NOMO-1 treated with dmso at 0.1 percent for 144 hours (cell line): ENCODE measurements around the gene SPATS2L.

Experiments
- DNase-seq: peaks from one replicate; lab custom pipeline; 2025; ENCODE audit not compliant: unreplicated experiment; lab: John Stamatoyannopoulos, UW

Gene SPATS2L

DNA sequence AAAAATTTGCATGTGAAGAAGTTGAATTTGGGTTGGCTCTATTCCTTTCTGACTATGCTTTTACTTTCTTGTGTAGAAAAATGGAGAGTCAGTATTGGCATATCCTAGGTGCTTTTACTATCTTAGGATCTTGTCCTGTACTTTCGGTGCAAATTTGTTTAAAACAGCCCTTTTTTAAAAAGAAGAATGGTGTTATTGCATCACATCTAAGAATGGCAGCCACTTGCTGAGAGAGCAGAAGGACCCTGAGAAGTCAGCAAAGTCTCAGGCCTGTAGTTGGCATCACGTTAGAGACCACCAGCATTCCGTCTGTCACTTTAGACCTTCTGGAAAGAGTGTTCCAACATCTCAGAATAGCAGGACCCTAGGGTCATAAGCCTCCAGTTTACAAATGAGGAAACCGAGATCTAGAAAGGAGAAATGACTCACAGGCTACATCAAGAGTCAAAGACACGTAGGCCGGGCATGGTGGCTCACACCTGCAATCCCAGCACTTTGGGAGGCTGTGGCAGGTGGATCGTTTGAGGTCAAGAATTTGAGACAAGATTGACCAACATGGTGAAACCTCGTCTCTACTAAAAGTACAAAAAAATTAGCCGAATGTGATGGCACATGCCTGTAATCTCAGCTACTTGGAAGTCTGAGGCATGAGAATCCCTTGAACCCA lies 42.5 kb downstream of the SPATS2L start:
- no peak for DNase-seq

- DNase-seq = no peak
Observed at GRCh38 chr2:200349868-200350267, 43.4 kb downstream of the SPATS2L start.

GRCh38 chr2:200350850-200351285 lies 44.4 kb downstream of the SPATS2L start:
- DNase-seq = no peak

- no peak for DNase-seq
Observed at GRCh38 chr2:200351815-200352214, 45.3 kb downstream of the SPATS2L start.

- DNase-seq = no peak
Observed at GRCh38 chr2:200352636-200353035, 46.1 kb downstream of the SPATS2L start.

DNA sequence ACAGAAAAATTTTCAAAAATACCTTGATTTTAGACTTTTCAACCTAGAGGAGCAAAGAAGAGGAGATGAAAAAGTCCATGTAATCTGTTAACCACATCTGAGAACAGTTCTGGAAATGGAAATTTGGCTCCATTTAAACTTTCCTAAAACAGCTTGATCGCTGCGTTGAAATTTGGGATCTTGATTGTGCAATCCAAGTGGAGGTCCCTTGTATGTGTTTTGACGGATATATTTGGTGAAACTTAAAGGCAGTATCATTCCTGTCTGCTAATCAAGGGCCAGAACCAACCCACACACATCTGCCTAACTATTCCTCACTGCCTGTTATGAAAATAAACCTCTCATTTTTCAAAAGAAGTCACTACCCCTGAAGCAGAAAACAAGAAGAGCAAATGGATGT lies 46.6 kb downstream of the SPATS2L start:
- DNase-seq = no peak

DNA sequence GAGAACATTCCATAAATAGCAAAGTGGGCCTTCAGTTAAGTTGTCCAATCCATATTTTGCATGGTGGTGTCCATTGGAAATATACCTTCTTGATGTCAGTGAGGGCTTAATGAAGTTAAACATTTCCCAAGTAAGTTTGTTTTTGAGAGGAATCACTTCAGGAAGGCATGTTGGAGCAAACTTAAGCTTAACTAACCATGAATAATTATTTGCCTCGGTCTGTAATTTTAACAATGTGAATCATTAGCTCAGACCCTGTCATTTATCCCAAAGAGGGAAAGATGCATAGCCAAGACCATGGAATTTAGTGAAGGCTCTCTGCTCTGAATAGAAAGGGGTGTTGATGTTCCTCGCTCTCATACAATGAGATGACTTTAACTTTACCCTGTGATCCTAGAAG lies 47.4 kb downstream of the SPATS2L start:
- no peak for DNase-seq

DNA sequence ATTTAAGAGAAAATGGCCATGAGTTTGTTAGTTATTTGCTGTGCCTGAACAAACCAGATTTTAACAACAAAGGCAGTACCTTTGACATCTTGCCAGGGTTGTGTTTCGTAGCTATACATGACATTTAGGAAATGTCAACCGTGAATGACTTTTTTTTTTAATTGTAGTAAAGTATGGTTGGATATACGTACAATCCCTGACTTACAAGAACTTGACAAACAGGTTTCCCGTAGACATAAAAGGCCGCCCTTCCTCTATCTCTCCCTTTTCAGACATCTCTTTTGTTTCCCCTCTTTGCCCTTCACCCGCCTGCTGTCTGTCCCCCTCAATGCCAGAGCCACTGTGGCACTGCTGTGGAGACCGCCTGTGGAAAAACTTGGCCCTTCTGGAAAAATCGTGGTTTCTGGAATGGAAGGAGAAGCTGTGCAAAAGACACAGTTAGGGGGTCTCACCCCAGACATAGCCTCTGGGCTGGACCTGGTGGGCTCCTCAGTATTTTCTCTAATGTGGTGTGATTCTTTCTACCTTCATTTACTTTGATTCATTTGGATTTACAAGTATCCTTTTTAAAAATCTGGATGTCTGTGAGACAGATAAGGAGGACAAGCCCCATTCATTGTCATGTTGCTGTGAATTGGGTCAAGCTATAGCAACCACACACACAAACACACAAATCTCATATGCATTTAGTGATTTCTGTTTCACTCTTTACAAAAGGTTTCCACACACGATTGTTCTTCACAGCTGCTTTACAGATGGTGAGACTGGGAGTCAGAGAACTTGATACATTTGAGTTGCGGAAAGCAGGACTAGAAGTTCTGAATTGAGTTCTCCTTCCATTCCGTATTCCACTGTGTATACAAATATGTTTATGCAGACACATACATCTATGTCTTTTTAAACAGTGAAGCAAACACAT lies 48.6 kb downstream of the SPATS2L start:
- DNase-seq = no peak

DNA sequence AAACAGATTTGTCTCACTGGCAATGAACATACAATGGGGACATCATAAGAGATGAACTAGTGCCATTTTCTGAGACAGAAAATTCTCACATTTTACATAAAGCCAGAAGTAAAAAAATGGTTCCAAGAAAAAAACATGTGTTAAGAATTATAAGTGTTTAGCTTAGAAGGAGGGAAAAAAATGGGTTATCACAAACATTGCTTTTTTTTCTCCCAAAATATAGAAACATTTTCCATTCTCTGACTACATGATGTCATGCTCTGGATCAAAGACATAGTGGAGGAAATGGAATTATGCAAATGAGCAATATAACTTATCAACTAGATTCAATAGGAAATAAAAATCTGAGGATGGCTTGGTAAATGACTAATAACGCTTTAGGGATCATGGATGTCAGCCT lies 49.8 kb downstream of the SPATS2L start:
- no peak for DNase-seq

DNA sequence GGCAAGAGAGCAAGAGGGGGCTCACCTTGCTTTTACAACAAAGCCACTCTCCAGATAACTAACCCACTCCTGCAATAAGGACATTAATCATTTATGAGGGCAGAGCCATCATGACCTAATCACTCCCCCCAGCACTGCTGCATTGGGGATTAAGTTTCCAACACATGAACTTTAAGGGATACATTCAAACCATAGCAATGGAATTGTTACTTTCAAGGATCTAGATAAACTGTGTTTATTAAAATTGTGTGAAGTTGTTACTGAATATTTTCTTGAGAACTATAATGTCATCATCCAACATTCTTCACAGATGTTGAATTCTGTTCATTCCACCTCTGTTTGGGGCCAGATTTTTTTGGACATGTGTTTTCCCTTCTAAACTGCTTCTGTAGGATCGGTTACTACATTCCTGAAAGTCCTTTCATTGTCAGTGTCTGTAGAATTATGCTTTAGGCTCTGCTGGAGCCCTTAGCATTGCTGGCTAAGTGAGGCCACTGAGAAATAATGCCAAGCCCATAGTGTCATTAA lies 50.4 kb downstream of the SPATS2L start:
- no peak for DNase-seq

GRCh38 chr2:200357845-200358244 lies 51.4 kb downstream of the SPATS2L start:
- no peak for DNase-seq

DNA sequence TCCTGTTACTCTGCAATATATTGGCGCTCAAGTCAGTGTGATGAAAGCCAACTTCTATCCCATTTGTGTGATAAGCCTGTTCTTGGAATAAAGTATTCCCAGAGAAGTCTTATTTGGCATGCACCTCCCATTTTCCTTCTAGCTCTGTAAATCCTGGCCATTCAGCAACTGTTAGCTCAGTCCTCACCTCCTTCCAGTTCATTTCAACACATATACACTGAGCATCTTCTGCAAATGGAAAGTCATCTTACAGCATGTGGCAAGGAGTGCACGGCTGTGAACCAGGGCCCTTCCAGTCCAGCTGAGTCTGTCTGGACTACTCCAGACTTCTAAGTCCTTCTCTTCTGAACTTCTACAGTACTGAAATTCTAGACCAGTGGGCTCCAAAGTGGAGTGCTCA lies 53.1 kb downstream of the SPATS2L start:
- DNase-seq = no peak

DNA sequence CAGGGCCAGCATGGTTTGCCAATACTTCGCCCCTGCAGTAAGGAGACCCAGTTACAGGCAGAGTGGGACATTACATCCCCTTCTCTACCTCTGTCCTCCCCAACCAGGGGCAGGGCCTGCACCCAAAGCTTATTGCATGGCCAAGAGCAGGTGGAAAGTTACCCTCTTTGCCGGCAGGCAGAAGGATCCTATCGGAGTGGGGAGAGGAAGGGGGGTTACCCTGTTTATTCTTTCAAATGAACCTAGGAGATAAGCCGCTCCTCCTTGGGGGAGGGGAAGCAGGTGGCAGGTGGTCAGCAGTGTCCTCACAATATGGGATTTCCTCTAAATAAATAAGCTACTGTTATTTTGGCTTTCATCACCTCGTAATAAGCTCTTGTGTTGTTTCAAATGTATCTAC lies 53.9 kb downstream of the SPATS2L start:
- no peak for DNase-seq

DNA sequence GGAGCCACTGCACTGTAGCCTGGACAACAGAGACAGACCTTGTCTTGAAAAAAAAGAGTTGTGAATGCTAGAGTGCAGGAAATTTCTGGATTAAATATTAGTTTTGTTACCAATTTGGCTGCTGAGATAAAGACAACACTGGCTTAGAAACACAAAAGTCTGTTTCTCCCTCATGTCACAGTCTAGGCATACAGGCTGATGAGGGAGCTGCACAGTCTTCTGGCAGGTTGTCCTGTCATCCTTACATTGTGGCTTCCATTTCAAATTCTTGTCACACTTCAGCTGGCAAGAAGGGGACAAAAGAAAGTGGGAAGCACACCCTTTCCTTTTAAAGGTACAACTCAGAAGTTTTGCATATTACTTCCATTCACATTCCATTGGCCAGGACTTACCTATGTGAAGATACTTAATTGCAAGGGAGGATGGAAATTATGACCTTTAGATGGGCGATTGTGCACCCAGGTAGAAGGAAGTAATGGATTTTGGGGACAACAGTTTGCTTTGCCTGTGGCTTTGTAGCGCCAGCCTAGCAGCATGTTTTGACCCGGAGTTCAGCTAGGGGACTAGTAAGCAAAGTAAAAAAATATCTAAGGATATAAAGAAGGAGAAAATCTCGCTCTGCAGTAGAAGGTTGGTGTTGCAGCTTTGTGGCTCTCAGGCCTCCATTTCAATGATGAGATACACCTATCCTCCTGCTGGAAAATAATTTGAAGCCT lies 55.9 kb downstream of the SPATS2L start:
- DNase-seq = no peak

DNA sequence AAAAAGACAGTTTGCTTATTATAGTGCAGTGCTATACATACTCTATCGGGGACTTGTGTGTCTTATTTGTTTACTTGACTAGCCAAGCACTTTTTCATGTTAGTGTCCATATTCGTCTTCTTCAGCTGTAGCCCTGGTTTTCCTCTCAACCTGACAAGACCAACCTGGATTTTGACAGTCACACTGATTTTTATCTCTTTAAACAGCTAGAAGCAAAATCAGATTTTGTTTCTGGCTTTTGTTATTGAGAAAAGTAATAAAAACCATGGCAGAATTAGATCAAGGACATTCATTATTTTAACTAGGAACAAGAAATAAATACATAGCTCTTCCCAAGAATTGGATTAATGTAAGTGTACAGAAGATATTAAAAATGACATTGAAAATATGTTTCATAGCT lies 56.8 kb downstream of the SPATS2L start:
- DNase-seq = no peak

DNA sequence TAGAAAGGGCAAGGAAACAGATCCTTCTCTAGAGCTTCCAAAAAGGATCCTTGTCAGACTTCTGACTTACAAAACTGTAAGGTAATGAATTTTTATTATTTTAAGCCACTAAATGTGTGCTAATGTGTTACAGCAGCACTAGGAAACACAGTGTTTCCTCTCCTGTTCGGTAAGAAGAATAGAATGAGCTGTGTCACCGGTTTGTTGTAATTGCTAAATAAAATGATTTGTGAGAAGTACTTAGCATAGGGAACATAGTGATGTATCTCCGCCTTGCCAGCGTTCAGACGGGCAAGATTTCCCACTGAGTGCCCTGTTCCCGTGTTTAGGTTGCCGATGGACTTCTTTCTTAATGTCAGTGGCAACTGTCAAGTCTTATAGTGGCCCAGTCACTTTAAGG lies 57.6 kb downstream of the SPATS2L start:
- DNase-seq = no peak

DNA sequence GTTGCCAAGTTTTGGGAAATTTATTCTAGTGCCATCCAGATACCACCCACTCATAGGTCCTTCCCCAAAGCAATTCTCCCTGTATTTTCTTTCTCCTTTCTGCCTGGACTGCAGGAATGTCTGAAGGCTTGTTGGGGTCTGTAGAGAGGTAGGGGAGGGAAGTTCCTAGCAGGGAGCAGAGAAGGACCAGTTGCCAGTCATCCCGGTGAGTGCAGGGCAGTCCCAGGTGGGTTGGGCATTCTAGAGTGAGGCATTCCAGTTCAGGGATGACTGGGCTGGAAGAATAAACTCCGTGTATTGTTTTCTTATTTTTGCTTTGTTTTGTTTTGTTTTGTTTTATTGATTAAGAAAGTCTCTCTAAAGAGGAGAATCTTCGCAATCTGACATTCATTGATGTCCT lies 58.1 kb downstream of the SPATS2L start:
- no peak for DNase-seq

DNA sequence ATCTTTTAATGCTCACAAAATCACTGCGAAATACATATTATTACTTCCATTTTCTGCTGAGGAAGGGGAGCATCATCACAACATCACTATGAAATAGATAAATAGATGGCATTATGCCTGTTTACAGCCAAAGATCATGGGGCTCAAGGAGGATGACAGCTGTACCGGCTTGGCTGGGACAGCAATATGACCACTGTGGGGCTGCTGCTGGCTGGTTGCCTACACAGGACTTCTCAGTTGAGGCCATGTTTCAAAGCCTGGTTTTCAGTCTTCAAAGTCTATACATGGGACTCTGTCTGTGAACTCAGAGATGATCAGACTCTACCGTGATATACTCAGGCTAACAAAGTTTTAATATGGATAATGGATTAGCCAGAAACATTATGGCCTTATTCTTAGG lies 58.7 kb downstream of the SPATS2L start:
- DNase-seq = no peak

GRCh38 chr2:200367155-200367554 lies 60.7 kb downstream of the SPATS2L start:
- no peak for DNase-seq

DNA sequence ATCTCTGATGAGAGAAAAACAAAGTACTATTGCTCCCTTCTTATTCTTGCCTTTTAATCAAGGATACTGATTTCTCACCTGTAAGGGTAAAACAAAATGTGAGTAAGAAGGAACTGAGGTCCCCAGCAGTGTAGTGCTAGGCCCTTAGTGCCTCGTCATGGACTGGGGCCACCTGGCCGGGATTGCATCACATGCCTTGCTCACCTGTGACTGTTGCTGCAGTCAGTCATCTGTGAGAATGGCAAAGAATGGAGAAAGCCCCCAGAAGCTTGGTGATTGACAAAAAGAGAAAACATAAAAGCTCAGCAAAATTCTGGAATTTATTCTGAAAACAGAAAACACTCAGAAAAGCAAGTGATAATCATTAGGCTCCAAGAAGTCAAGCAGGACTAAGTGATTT lies 63.4 kb downstream of the SPATS2L start:
- DNase-seq = no peak

- DNase-seq = no peak
Observed at GRCh38 chr2:200373231-200373630, 66.7 kb downstream of the SPATS2L start.
